Kasumi-1 (cell line): ENCODE data around the gene VPS13C.

Source experiments
- DNase-seq, 2 experiments: peaks; one replicate each; lab custom pipeline; 2025; lab: John Stamatoyannopoulos, UW

Gene VPS13C

GRCh38 chr15:62060113-62060895, at the start of gene VPS13C:
Gene VPS13C (minus strand): TSS chr15:62060447. CDS start chr15:62060374, 73 bp downstream.
- DNase-seq, result peak; percentile 95

- no peak for DNase-seq
These were observed 49.2 kb upstream of the VPS13C start for GRCh38 chr15:62109437-62109836.

- DNase-seq, result no peak
These were observed 48.2 kb upstream of the VPS13C start for GRCh38 chr15:62108411-62108810.

GRCh38 chr15:62107571-62108121, 47.4 kb upstream of the VPS13C start:
- DNase-seq, result no peak

GRCh38 chr15:62106096-62106495, 45.8 kb upstream of the VPS13C start:
- DNase-seq, result no peak

- DNase-seq, result no peak
These were observed 45.0 kb upstream of the VPS13C start for GRCh38 chr15:62105266-62105665.

GRCh38 chr15:62104846-62105245, 44.6 kb upstream of the VPS13C start:
- no peak for DNase-seq

- DNase-seq, result no peak
These were observed 44.2 kb upstream of the VPS13C start for GRCh38 chr15:62104401-62104800.

- no peak for DNase-seq
These were observed 43.2 kb upstream of the VPS13C start for GRCh38 chr15:62103431-62103830.

GRCh38 chr15:62099094-62099601, 38.9 kb upstream of the VPS13C start:
- DNase-seq, result no peak

- DNase-seq, result no peak
These were observed 34.1 kb upstream of the VPS13C start for GRCh38 chr15:62094388-62094787.

- DNase-seq, result no peak
These were observed 33.6 kb upstream of the VPS13C start for GRCh38 chr15:62093809-62094208.

- DNase-seq, result no peak
These were observed 30.7 kb upstream of the VPS13C start for GRCh38 chr15:62090988-62091387.

- DNase-seq, result no peak
These were observed 29.4 kb upstream of the VPS13C start for GRCh38 chr15:62089616-62090015.

- no peak for DNase-seq
These were observed 28.1 kb upstream of the VPS13C start for GRCh38 chr15:62088353-62088693.

- DNase-seq, result no peak
These were observed 27.6 kb upstream of the VPS13C start for GRCh38 chr15:62087671-62088352.

- DNase-seq, result peak; percentile 5 to 17
These were observed 25.5 kb upstream of the VPS13C start for GRCh38 chr15:62085740-62086139.

GRCh38 chr15:62083194-62084154, 23.2 kb upstream of the VPS13C start:
- no peak for DNase-seq

- DNase-seq, result no peak
These were observed 19.3 kb upstream of the VPS13C start for GRCh38 chr15:62079594-62079993.

GRCh38 chr15:62075595-62076277, 15.5 kb upstream of the VPS13C start:
- DNase-seq, result no peak

- DNase-seq, result peak; percentile 54 to 55
These were observed 11.6 kb upstream of the VPS13C start for GRCh38 chr15:62071711-62072308.
